HG03025 (cell line): ENCODE measurements around the gene CAMSAP1.

Experiments used
- ATAC-seq: cut with Tn5 transposase; IDR thresholded peaks from one replicate; pipeline ENCODE4 v1.9.1; 2021; ENCODE audit warnings: mild to moderate bottlenecking, moderate library complexity; ENCODE audit not compliant: unreplicated experiment, low FRiP score

CAMSAP1 gene

DNA sequence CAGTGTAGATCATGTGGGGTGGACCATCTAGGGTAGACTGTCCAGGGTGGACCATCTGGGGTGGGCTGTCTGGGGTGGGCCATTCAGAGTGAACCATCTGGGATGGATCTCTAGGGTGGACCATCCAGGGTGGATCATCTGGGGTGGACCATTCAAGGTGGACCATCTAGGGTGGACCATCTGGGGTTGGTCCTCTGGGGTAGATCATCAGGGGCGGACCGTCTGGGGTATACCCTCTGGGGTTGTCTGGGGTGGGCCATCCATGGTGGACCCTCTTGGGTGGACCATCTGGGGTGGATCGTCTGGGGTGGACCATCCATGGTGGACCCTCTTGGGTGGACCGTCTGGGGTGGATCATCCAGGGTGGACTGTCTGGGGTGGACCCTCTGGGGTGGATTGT lies 141.1 kb downstream of the CAMSAP1 start:
- no peak for ATAC-seq

DNA sequence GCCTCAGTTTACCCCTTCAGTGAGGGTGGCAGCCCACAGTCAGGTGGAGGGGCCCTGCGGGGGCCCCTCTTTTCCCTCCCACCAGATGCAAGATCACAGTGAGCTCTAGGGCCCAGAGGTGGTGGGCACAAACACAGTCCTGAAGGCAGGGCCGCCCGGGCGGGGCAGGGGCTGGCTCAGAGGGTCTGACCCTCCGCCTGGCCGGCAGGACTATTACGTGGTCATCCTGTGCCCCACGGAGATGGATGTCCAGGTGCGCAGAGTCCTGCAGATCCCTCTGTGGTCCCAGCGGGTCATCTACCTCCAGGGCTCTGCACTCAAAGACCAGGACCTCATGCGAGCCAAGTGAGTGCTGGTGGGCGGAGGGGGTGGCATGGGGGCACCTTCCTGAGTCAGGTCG lies 141.9 kb downstream of the CAMSAP1 start:
- no peak for ATAC-seq

DNA sequence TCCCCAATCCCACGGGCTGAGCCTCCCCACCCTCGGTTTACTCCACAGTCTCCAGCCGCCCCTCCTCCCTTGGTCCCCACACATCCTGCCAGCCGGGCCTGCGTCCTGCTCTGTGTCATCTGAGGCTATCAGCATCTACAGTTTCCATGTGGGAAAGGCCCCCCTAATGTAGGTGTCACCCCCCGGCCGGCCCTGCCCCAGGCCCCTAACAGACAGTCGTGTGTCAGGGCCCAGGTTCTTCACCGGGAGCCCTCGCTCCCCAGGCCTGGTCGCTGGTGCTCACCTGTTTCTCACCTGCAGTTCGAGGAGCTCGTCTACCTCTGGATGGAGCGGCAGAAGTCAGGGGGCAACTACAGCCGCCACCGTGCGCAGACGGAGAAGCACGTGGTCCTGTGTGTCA lies 142.6 kb downstream of the CAMSAP1 start:
- no peak for ATAC-seq

DNA sequence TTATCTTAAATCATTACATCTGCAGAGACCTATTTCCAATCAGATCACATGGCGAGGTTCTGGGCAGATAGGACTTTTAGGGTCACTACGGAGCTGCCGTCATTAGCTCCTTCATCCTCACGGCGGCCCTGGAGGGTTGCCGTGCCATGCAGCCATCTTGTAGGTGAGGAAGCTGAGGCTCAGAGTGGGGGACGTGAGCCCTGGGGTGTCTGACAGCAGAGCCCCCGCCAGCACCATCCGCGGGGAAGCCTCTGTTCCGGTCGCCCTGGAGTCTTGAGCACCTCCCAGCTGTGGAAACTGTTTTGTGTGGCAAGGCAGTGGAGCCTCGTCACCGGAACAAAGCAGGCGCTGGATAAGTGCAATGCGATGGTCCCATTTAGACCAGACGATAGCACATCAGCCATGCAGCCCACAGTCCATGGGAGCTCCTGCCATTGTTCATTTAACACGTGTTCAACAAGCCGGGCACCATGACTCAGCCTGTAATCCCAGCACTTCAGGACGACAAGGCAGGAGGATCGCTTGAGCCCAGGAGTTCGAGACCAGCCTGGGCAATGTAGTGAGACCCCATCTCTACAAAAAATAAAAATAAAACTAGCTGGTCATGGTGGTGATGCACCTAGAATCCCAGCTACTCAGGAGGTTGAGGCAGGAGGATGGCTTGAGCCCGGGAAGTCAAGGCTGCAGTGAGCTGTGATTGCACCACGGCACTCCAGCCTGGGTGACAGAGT lies 143.5 kb downstream of the CAMSAP1 start:
- no peak for ATAC-seq

DNA sequence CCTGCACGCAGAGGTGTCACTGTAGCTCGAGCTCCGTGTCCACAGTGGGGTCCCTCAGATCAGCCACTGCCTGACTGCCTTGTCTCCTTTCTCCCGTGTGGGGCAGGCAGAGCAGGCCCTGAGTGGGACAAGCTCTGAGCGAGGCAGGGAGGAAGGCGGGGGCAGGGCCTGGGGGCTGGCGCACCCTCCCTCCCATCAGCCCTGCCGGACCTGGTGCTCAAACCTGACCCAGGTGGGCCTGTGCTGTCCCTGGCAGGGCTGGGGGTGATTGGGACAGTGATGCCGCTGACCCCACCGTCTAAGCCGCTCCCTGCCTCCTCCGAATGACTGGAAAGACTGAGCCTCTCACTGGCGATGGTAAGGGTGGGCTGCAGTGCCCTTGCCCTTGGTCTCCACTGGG lies 144.4 kb downstream of the CAMSAP1 start:
- ATAC-seq = no peak

DNA sequence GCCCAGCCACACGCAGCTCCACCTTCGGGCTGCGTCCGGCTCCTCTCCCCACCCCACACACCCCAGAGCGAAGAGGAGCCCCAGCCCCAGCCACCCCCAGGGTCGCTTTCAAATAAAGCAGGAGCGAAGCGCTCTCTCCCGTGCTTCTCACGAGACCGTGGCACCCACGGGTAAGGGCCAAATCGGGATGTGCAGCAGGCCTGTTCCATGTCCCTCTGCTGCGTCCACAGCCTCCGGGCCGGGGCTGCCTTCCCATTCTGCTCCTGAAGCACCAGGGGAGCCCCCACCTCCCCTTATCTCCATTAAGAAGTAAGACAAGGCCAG lies 145.5 kb downstream of the CAMSAP1 start:
- no peak for ATAC-seq

DNA sequence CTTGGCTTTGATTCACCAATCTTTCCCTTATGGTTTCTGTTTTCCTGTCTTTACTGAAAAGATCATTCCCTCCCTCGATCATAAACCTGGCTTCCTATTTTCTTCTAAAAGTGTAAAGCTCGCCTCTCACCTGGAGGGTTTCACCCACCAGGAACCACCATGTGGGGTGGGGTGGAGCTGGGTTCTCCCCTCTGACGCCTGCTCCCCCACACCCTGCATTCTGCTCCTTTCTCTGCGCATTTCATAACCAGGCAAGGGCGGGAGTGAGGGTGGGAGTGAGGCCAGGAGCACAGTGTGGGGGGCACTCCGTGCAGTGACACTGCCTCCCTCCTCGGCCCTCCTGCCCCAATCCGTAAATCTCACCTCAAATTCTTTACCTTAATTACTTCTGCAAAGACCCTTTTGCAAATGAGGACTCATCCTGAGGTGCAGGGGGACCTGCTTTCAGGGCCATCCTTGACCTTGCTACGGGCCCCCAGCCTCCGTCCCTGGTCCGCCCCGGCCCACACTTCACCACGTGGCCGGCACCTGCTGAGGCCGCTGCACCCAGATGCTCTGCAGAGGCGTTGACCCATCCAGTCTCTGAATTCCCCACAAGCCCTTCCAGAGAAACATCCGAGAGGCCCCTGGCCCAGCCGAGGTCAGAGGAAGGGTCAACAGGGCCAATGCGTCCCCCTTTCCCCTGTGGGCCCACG lies 146.0 kb downstream of the CAMSAP1 start:
- ATAC-seq = no peak

DNA sequence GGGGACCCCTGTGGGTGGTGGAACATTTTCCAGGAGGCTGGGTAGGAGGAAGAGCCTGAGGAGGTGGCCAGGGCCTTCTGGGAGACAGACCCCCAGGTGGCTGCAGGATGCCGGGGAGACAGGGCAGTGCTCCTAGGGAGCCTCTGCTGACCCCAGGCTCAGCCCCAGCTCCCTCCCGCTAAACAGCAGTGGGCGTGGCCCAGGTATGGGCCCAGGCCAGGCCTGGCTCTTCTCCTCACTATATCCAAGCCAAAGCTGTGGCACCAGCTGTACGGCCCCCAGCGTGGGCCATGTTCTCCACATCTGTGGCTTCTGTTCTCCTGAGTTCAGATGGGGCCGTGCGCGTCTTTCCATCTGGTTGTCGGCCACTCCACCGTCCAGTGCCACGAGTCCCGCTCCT lies 146.9 kb downstream of the CAMSAP1 start:
- ATAC-seq = no peak

DNA sequence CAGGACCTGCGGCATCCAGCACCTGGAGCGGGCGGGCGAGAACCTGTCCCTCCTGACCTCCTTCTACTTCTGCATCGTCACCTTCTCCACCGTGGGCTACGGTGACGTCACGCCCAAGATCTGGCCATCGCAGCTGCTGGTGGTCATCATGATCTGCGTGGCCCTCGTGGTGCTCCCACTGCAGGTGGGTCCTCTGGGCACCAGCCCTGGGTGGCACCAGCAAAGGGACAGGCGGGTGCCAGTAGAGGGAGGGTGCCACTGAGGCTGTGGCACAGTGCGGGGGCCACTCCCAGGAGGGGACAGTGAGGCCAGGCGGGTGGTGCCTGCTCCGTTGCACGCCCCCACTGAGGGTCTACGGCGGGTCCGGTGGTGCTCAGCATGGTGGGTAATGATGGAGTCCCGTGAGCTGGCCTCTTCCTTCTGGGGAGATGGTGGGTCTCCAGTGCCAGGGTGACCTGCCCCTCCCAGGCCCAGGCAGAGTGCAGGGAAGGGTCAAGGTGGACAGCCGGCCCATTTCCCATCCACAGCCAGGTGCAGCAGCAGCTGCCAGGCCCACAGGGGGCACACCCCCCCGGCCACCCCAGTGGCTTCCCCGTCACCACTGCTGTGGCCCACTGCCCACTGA lies 147.6 kb downstream of the CAMSAP1 start:
- no peak for ATAC-seq

DNA sequence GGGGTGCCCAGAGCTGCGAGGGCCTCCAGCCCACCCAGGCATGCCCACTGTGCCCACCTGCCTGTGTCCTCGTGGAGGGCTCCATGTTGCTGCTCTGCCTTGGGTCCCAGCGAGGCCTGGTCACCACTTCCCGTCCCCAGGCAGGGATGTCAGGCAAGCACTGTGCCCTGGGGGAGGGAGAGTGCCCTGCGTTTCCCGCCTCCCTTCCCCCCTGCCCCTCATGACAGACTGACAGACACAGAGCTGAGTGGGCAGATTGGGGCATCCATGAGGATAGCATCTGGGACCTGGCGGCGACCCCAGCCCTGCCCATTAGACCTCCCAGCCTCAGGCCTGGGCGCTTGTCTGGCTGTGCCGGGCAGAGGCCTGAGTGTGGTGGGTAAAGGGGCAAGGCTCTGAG lies 148.5 kb downstream of the CAMSAP1 start:
- no peak for ATAC-seq
